NCI-H526 treated with DMSO at 0.1 percent for 48 hours (cell line): ENCODE data around the gene SLC12A1.

Experiments used
- DNase-seq: peaks from one replicate; lab custom pipeline; 2025; lab: John Stamatoyannopoulos, UW

The SLC12A1 gene

GRCh38 chr15:48205981-48206380 is at the start of gene SLC12A1:
SLC12A1 (plus strand) TSS chr15:48206302; CDS start chr15:48207720, 1,418 bp downstream.
- DNase-seq = no peak

DNA sequence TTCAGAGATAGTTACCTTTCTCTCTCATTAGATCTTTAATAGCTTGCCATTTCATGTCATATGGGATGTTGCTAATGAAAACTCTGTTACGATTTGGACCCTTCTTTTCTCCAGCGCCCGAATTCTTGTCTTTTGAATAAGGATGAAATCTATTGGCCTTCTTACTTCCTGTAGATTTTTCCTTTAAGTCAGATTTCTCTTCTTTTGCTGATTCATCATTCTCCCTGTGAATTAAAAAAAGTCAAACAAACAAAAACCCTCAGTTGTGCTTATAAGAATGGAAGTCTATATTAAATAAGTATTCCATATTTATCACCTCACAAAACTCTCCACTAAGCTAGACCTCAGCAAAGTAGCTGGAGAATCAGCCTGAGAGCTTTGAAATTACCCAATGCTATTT is 37.5 kb upstream of the SLC12A1 start:
- no peak for DNase-seq

DNA sequence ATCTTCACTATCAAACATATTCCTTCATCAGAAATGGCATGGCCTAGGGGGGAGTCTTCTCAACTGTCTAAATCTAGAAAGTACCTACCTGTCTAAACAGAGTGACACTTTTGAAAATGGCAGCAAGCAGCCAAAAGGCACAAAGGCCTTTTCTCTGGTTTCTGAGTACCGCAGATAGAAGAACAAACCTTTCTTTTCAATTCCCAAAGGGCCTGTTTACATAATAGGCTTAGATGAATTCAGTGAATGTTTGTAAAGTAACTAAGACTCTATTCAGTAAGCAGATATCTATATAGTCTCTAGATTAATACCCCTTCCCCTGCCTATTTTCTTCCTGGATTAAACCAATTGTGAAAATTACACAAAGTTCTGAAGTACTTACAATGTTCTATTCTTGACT is 35.1 kb upstream of the SLC12A1 start:
- peak; percentile 9 for DNase-seq

GRCh38 chr15:48175126-48175525 is 31.0 kb upstream of the SLC12A1 start:
- DNase-seq = no peak

- DNase-seq = no peak
These were observed 30.0 kb upstream of the SLC12A1 start for GRCh38 chr15:48176112-48176511.

DNA sequence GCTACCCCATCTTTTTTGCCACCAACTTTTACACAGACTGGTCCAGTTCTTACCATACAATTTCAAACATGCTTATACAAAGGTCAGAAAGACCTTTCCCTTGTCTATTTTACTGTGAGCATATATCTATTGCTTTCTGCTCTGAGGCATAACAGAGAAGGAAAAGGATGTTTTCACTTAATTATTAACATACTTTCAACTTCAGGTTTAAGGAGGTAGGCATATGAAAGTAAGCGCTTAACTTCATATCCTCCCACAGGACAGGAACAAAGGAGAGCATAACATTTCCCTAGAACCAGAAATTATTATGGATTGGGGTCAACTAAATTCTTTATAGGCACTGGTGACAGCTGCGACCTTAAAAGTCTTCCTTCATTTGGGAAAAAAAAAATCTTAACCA is 29.1 kb upstream of the SLC12A1 start:
- DNase-seq = no peak

DNA sequence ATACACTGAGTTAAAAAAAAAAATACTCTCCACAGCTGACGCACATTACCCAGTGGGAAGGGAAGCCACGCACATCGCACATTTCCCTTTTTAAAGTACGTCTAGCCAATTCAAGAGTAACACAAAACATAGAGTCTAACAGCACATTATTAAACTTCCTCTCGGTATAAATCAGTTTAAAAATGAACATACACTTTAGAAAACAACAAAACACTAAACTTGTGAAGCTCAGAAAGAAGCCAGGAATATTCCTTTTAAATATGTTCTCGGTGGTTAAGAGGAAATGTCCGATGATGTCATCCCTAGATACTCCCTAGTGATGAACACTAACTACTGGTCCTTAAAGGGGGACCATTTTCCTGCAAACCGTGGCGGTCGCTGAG is 28.7 kb upstream of the SLC12A1 start:
- DNase-seq = no peak

- peak; percentile 47 for DNase-seq
These were observed 28.1 kb upstream of the SLC12A1 start, which contains the start of gene MYEF2 for GRCh38 chr15:48177766-48178647. MYEF2 (minus strand) TSS chr15:48178295; CDS start chr15:48178237, 58 bp downstream.

- DNase-seq = no peak
These were observed 27.5 kb upstream of the SLC12A1 start for GRCh38 chr15:48178648-48178931.

DNA sequence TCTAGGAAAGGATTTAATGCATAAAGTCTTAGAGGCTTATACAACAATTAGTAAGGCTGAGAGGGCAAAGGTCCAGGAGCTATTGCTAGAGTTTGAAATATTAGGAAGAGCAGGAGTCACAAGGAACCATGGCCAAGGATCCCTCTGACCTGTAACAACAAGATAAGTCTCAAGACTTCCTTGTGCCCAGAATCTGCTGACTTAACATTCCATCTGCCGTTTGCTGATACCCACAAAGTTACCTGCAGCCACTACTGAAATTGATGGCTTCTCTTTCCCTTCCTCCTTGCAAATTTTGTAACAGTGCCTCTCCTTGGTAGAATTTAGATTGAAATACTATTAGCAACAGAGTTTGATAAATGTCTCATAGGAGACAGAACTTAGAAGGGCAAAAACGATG is 23.4 kb upstream of the SLC12A1 start:
- no peak for DNase-seq

- DNase-seq = no peak
These were observed 20.6 kb upstream of the SLC12A1 start for GRCh38 chr15:48185529-48185928.

DNA sequence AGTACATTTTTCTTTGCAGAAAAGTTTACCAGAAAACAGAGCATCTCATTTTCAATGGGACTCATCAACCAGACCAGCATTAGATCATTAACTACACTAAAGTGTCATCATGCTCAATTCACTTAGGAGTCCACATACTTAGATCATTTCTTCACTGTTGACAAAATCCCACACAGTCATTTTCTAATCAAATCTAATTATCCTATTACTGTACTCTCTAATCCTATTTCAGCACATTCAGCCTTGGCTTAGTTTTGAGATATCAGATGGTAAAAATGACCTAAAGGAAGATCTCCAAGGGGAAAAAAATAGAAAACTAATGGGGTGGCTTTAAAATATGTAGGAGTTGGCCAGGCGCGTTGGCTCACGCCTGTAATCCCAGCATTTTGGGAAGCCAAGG is 19.8 kb upstream of the SLC12A1 start:
- no peak for DNase-seq

DNA sequence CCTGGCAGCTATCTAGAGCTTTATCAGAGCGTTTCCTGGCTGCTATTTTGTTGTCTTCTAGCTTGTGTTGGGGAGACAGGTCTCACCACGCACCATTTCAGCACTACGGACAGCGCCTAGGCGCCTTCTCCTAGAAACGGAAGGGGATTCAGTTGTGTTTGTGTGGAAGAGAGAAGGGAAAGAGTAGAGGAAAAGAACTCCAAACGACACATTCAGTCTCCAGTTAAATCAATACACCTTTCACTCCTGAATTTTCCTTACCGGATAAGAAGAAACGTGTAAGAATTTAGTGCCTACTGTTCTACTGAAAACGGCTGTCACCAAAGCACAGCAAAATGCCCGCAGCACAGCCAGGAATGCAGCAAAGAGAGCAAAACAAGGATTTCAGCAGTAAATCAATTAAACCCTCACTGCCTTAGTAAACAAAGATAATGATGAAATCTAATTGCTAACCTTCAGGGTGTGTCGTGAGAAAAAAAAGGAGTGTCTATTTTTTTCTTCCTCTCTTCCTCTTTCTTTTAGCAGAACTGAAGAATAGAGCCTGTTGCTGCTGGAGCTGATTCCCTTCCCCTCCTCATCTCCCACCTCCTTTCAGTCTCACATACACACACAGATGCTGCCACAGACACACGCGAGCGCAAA is 15.0 kb upstream of the SLC12A1 start:
- no peak for DNase-seq

- no peak for DNase-seq
These were observed 14.4 kb upstream of the SLC12A1 start, which contains the start of gene CTXN2 for GRCh38 chr15:48191574-48192225. CTXN2 (plus strand) TSS chr15:48191665; CDS start chr15:48201301, 9,636 bp downstream.

DNA sequence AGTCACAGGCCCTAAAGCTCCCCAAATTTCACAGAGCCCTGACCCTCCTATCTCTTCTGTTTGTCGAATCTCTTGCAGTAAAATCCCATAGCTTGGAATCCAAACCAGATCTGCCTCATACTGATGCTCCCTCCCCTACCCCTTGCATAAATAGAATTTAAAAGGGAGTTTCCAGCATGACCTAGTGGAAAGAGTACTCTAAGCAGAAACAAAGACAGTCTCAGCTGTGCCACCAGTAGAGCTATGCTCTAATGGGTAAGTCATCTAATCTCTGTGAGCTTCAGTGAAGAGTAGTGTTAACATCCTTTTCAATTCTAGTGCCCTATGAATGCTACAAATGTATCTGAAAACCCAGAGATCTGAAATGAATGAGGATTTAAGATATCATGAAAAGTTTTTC is 4.0 kb upstream of the SLC12A1 start:
- DNase-seq = no peak

DNA sequence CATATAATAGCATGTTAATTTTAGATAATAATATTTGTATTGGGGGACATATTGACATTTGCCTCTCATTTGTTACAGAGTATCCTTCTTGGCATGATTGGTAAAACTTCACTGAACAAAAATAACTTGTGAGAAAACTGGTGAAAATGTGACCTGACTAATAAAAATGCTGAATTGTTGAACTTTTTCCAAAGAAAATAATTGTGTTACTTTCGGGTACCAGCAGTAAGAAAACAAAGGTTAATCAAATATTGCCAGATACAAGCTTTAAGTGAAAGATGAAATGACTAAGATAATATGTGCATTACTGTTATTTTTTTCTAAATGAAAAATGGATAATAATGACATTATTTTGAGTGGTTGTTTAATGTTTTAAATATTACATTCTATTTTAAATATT is 15.2 kb downstream of the SLC12A1 start:
- DNase-seq = no peak

GRCh38 chr15:48221885-48222284 is 15.8 kb downstream of the SLC12A1 start:
- DNase-seq = peak; percentile 55

- DNase-seq = no peak
These were observed 16.5 kb downstream of the SLC12A1 start for GRCh38 chr15:48222627-48223026.

GRCh38 chr15:48225771-48226170 is 19.7 kb downstream of the SLC12A1 start:
- DNase-seq = no peak

GRCh38 chr15:48230498-48230897 is 24.4 kb downstream of the SLC12A1 start:
- no peak for DNase-seq

- DNase-seq = no peak
These were observed 27.1 kb downstream of the SLC12A1 start for GRCh38 chr15:48233246-48233645.

DNA sequence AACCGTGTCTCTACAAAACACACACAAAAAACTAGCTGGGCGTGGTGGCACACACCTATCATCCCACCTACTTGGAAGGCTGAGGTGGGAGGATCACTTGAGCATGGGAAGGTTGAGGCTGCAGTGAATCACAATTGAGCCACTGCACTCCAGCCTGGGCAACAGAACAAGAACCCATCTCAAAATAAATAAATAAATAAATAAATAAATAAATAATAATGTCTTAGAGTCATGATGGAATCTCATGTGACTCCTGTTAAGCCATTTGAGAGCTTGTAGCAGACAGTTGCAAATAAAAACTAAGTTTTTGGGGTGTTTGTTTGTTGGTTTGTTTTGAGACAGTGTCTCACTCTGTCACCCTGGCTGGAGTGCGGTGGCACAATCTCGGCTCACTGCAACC is 33.2 kb downstream of the SLC12A1 start:
- no peak for DNase-seq

DNA sequence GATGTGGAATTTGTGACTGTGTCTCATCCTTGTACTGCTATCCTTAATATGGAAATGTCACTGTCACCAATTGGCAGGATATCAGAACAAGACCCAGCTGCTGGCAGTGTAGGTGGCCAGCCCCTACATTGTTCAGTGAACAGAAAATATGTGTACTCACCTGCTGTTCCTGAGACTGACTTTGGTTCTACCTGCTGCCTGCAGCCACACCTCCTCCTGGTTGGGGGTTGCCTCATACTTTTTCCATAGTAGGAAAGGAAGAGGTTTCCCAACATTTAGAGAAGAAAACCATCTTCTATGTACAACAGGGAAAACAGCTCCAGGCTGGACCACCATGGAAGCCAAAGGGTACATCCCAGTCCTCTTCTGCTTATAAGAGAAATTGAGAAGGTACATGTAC is 35.9 kb downstream of the SLC12A1 start:
- DNase-seq = no peak
